PC-9 (cell line): ENCODE measurements around the gene SAMD8. TPM values are rescaled to one million over a fixed set of nuclear protein-coding genes. Genes with fewer than 3 reads are reported as not detected.
A peak's percentile ranks its signal among the peaks of the same experiment; 100 is the strongest.

Source experiments
- BruUV-seq: library from RNA; stranded (reverse); fragments of 400-500 nt; replicated peaks from 2 replicates; lab custom pipeline; 2021; lab: Mats Ljungman, UMichigan
- CTCF ChIA-PET: fragments of 300-600 bp; sonication (Branson Sonifier 250); formaldehyde crosslinking; loops from one replicate; lab custom pipeline; 2022; ENCODE audit warnings: antibody characterized with exemption; lab: Charles Lee
- POLR2A ChIA-PET: fragments of 300-600 bp; sonication (Branson Sonifier 250); formaldehyde crosslinking; loops from one replicate; lab custom pipeline; 2022; ENCODE audit warnings: antibody characterized with exemption; ENCODE audit not compliant: unreplicated experiment; lab: Charles Lee
- DNase-seq, 2 experiments: peaks; one replicate each; pipeline versions ENCODE4 v3.0.0 to v3.0.0-alpha.2; 2015 to 2022; ENCODE audit warnings: mixed read lengths in 1 of 2
- H2AFZ ChIP-seq: fragments of 200-600 bp; sonication (generic); 2 replicates; pipeline ENCODE4 v1.8.1; 2017; ENCODE audit warnings: antibody characterized with exemption
- H3F3A ChIP-seq: fragments of 200-600 bp; sonication (generic); 2 replicates; pipeline ENCODE4 v1.8.1; 2017; ENCODE audit warnings: antibody characterized with exemption, mild to moderate bottlenecking, low read depth; ENCODE audit not compliant: insufficient read depth
- H3K27ac ChIP-seq: fragments of 200-600 bp; sonication (generic); 2 replicates; pipeline ENCODE4 v1.6.1; 2016; ENCODE audit warnings: mixed run types
- H3K27me3 ChIP-seq: fragments of 200-600 bp; sonication (generic); 2 replicates; pipeline ENCODE4 v1.6.1; 2016; ENCODE audit warnings: low read depth, mixed run types; ENCODE audit not compliant: insufficient read depth
- H3K36me3 ChIP-seq: fragments of 200-600 bp; sonication (generic); 2 replicates; pipeline ENCODE4 v1.6.1; 2016; ENCODE audit warnings: low read depth, mixed run types
- H3K4me1 ChIP-seq: fragments of 200-600 bp; sonication (generic); replicated peaks from 2 replicates; pipeline ENCODE4 v1.6.1; 2016; ENCODE audit warnings: mixed run types; ENCODE audit not compliant: insufficient read depth
- H3K4me2 ChIP-seq: fragments of 200-600 bp; sonication (generic); 2 replicates; pipeline ENCODE4 v1.6.1; 2017; ENCODE audit warnings: mixed run types
- H3K4me3 ChIP-seq: fragments of 200-600 bp; sonication (generic); 2 replicates; pipeline ENCODE4 v1.6.1; 2016; ENCODE audit warnings: mixed run types
- H3K79me2 ChIP-seq: fragments of 200-600 bp; sonication (generic); 2 replicates; pipeline ENCODE4 v1.6.1; 2017; ENCODE audit warnings: low read depth, mixed run types
- H3K9me2 ChIP-seq: fragments of 200-600 bp; sonication (generic); 2 replicates; pipeline ENCODE4 v1.8.1; 2017; ENCODE audit warnings: mild to moderate bottlenecking; ENCODE audit not compliant: insufficient read depth
- H3K9me3 ChIP-seq: fragments of 200-600 bp; sonication (generic); 2 replicates; pipeline ENCODE4 v1.8.1; 2016; ENCODE audit warnings: low read depth; ENCODE audit not compliant: insufficient read depth
- H4K20me1 ChIP-seq: fragments of 200-600 bp; sonication (generic); 2 replicates; pipeline ENCODE4 v1.8.1; 2017; ENCODE audit not compliant: insufficient read depth
- CTCF ChIP-seq: fragments of 200-600 bp; sonication (generic); conservative IDR thresholded peaks from 2 replicates; pipeline ENCODE4 v1.6.1; 2017; ENCODE audit warnings: mixed run types, antibody characterized with exemption, mild to moderate bottlenecking, moderate library complexity
- EZH2 ChIP-seq: fragments of 200-600 bp; sonication (generic); IDR thresholded peaks from 2 replicates; pipeline ENCODE4 v1.8.0; 2017; ENCODE audit warnings: antibody characterized with exemption, low read depth
- intact Hi-C: fragments of 100-400 bp; cut with micrococcal nuclease; formaldehyde crosslinking; loops from one replicate; pipeline ENCODE4 v1.10.0; 2022; ENCODE audit not compliant: unreplicated experiment
- total RNA-seq: library from RNA; stranded (reverse); gene quantifications from 2 replicates; pipeline ENCODE4 v1.2.3, GENCODE V29; 2021

The SAMD8 gene
- total RNA-seq, 1 experiment from 2014 or later, result 31.1 TPM

GRCh38 chr10:75228278-75228677, 116.8 kb downstream of the SAMD8 start:
- ChIA-PET POLR2A (interaction anchor here (0.6 kb wide), 1 partner anchor 15 kb away, joined by 3 read pairs; no protein-coding TSS in a partner anchor), CTCF (interaction anchor here (0.6 kb wide), 2 partner anchors 23 to 40 kb away, joined by 3 to 4 read pairs; no protein-coding TSS in a partner anchor)
- Histone ChIP-seq H3K27me3 (no peaks in the 10 kb centered on the region), H3F3A (peaks cover 94% of the 10 kb centered on the region), H3K4me2 (no peak overlapping the region), H3K4me3 (no peak overlapping the region), H3K4me1 (peaks cover 56% of the 10 kb centered on the region), H2AFZ (no peak overlapping the region), H3K27ac (peak overlapping the region; percentile 49), H4K20me1 (peaks cover 49% of the 10 kb centered on the region), H3K36me3 (peaks cover 59% of the 10 kb centered on the region), H3K79me2 (peaks cover 88% of the 10 kb centered on the region), H3K9me3 (no peaks in the 10 kb centered on the region), H3K9me2 (no peaks in the 10 kb centered on the region)
- DNase-seq, result no peak
- BruUV-seq, result no TSS peak
- intact Hi-C loops, result no loop called here
- TF ChIP-seq CTCF (no peak), EZH2 (no peak)

GRCh38 chr10:75228834-75229233, 117.4 kb downstream of the SAMD8 start:
- no peak for DNase-seq
- POLR2A ChIA-PET, result no interaction called here
- Histone ChIP-seq H3K9me2 (no peaks in the 10 kb centered on the region), H2AFZ (no peak overlapping the region), H3K4me3 (no peak overlapping the region), H3K27me3 (no peaks in the 10 kb centered on the region), H3K9me3 (no peaks in the 10 kb centered on the region), H3K4me1 (peaks cover 56% of the 10 kb centered on the region), H3K79me2 (peaks cover 88% of the 10 kb centered on the region), H4K20me1 (peaks cover 49% of the 10 kb centered on the region), H3F3A (peaks cover 94% of the 10 kb centered on the region), H3K27ac (peak overlapping the region; percentile 49), H3K4me2 (no peak overlapping the region), H3K36me3 (peaks cover 54% of the 10 kb centered on the region)
- CTCF ChIA-PET, result interaction anchor here (0.6 kb wide), 1 partner anchor 24 kb away, joined by 3 read pairs; no protein-coding TSS in a partner anchor
- TF ChIP-seq CTCF, result no peak
- TF ChIP-seq EZH2, result no peak
- intact Hi-C loops, result no loop called here
- BruUV-seq, result no TSS peak

GRCh38 chr10:75229971-75230370, 118.5 kb downstream of the SAMD8 start:
- Histone ChIP-seq H3K4me1 (peaks cover 46% of the 10 kb centered on the region), H3K27ac (peak overlapping the region; percentile 49), H3K4me3 (no peak overlapping the region), H3K36me3 (peaks cover 51% of the 10 kb centered on the region), H3K9me3 (no peaks in the 10 kb centered on the region), H3K79me2 (peaks cover 80% of the 10 kb centered on the region), H4K20me1 (peaks cover 43% of the 10 kb centered on the region), H2AFZ (no peak overlapping the region), H3F3A (peaks cover 91% of the 10 kb centered on the region), H3K4me2 (no peak overlapping the region), H3K27me3 (no peaks in the 10 kb centered on the region), H3K9me2 (no peaks in the 10 kb centered on the region)
- TF ChIP-seq CTCF (no peak), EZH2 (no peak)
- CTCF ChIA-PET, result interaction anchor here (0.6 to 4.0 kb wide), 6 partner anchors 10 to 166 kb away, joined by 3 to 25 read pairs (median 4); no protein-coding TSS in a partner anchor
- no peak for DNase-seq
- intact Hi-C loops, result loop anchor here (1.0 to 10.0 kb wide), 5 partner anchors 19 to 1345 kb away; partner anchors contain the start of gene KAT6B
- POLR2A ChIA-PET, result interaction anchor here (0.7 to 1.0 kb wide), 3 partner anchors 18 to 92 kb away, joined by 3 to 5 read pairs (median 5); partner anchors contain the start of gene VDAC2
- no TSS peak for BruUV-seq
